ENCODE data around the gene FRMD5. TPM values are rescaled to one million over a fixed set of nuclear protein-coding genes. Genes with fewer than 3 reads are reported as not detected.

FRMD5 gene
- total RNA-seq, 2 donors from 2014 or later, result 3.6 to 7.0 TPM

DNA sequence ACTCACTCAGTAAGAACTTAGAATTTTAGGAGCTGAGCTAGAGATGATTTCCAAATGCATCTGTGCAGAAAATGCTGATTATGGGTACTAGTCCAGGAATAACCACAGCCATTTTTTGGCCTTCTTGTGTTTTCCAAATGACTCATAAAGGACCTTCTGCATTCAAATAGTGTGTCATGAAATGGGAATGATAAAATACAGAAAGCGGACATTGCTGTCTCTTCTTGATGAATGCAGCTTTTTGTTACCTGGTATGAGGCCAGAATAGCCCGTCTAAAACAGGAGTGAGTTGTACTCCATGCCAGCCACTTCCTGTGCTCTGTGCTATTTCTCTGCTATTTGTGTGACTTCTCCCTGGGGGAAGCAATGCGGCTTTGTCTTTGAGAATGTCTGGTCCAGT lies 20.5 kb upstream of the FRMD5 start:
- H3K27me3 ChIP-seq (ENCODE audit: control insufficient read depth, insufficient read depth, low read length, poor library complexity, severe bottlenecking), result no peaks in the 10 kb centered on the region
- H3K36me3 ChIP-seq (ENCODE audit: control insufficient read depth, insufficient read depth, low read length), result no peaks in the 10 kb centered on the region
- DNase-seq, result no peak
- H3K9me3 ChIP-seq (ENCODE audit: control insufficient read depth, low read length), result no peaks in the 10 kb centered on the region
- no peak overlapping the region for H3K9ac ChIP-seq (ENCODE audit: extremely low read depth, low read length, poor library complexity, severe bottlenecking)
- Mint-ChIP-seq H3K27me3 (ENCODE audit: insufficient read depth) (peaks cover 2% of the 10 kb centered on the region), H3K36me3 (ENCODE audit: low read depth) (no peaks in the 10 kb centered on the region), H3K9me3 (no peaks in the 10 kb centered on the region), H3K4me1 (peaks cover 2% of the 10 kb centered on the region), H3K4me3 (no peak overlapping the region), H3K27ac (no peak overlapping the region)
- no peak overlapping the region for H3K27ac ChIP-seq (ENCODE audit: low read depth, low read length)
- H3K4me1 ChIP-seq (ENCODE audit: control insufficient read depth, insufficient read depth, low read length), result no peaks in the 10 kb centered on the region
- TF ChIP-seq, protein P1, sequence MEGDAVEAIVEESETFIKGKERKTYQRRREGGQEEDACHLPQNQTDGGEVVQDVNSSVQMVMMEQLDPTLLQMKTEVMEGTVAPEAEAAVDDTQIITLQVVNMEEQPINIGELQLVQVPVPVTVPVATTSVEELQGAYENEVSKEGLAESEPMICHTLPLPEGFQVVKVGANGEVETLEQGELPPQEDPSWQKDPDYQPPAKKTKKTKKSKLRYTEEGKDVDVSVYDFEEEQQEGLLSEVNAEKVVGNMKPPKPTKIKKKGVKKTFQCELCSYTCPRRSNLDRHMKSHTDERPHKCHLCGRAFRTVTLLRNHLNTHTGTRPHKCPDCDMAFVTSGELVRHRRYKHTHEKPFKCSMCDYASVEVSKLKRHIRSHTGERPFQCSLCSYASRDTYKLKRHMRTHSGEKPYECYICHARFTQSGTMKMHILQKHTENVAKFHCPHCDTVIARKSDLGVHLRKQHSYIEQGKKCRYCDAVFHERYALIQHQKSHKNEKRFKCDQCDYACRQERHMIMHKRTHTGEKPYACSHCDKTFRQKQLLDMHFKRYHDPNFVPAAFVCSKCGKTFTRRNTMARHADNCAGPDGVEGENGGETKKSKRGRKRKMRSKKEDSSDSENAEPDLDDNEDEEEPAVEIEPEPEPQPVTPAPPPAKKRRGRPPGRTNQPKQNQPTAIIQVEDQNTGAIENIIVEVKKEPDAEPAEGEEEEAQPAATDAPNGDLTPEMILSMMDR (conservative IDR thresholded peaks at IDR 0.05), result no peak
- H3K4me3 ChIP-seq (ENCODE audit: low read length), result no peak overlapping the region
- WGBS, 2 experiments (ENCODE audit: insufficient coverage in 1 of 2, insufficient read length in 1 of 2), result 86 to 89% methylated on average over 1 to 3 of the region's 3 CpGs

DNA sequence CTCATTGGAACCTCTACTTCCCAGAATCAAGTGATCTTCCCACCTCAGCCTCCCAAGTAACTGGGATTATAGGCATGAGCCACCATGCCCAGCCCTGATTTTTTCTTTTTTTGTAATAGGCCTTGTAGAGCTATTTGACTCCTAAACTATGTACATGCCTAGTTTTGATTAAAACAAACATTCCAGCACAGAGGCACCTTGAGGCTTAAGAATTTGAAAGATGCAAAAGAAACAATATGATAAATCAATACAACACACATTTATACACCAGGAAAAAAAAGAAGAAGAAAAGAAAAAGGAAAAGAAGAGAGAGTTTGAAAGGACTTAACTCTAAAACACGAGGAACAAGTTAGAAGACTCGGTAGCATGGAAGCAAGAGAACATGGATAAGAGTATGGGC lies 13.9 kb upstream of the FRMD5 start:
- 92 to 100% methylated on average over 2 of the region's 2 CpGs for WGBS, 2 experiments (ENCODE audit: insufficient coverage in 1 of 2, insufficient read length in 1 of 2)
- no peak overlapping the region for H3K27ac ChIP-seq (ENCODE audit: low read depth, low read length)
- no peaks in the 10 kb centered on the region for H3K27me3 Mint-ChIP-seq (ENCODE audit: insufficient read depth)
- no peaks in the 10 kb centered on the region for H3K4me1 ChIP-seq (ENCODE audit: control insufficient read depth, insufficient read depth, low read length)
- no peaks in the 10 kb centered on the region for H3K9me3 Mint-ChIP-seq
- H3K9me3 ChIP-seq (ENCODE audit: control insufficient read depth, low read length), result no peaks in the 10 kb centered on the region
- no peak for DNase-seq
- H3K36me3 Mint-ChIP-seq (ENCODE audit: low read depth), result no peaks in the 10 kb centered on the region
- H3K4me3 ChIP-seq (ENCODE audit: low read length), result no peak overlapping the region
- H3K4me1 Mint-ChIP-seq, result no peaks in the 10 kb centered on the region
- TF ChIP-seq, protein P1 (conservative IDR thresholded peaks at IDR 0.05), result no peak
- no peak overlapping the region for H3K4me3 Mint-ChIP-seq
- no peaks in the 10 kb centered on the region for H3K36me3 ChIP-seq (ENCODE audit: control insufficient read depth, insufficient read depth, low read length)
- no peak overlapping the region for H3K27ac Mint-ChIP-seq
- H3K27me3 ChIP-seq (ENCODE audit: control insufficient read depth, insufficient read depth, low read length, poor library complexity, severe bottlenecking), result no peaks in the 10 kb centered on the region
- no peak overlapping the region for H3K9ac ChIP-seq (ENCODE audit: extremely low read depth, low read length, poor library complexity, severe bottlenecking)

DNA sequence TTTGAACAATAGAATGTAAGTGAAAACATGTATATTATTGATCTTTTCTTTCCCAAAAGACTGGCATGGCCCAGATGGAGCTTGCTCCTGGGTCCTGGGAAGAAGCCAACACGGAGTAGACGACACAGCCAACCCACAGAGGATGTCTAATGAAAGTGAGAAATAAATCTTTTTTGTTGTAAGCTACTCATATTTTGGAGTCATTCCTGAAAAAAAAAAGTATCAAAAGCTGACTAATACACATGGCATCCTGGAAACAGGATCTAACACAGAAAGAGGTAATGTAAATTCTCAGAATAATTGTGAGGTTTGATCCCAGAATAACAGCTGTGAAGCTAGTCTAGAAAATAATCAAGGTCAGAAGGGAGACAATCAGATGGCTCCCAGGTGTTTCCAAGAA lies 12.6 kb upstream of the FRMD5 start:
- Mint-ChIP-seq H3K4me1 (no peaks in the 10 kb centered on the region), H3K36me3 (ENCODE audit: low read depth) (no peaks in the 10 kb centered on the region), H3K9me3 (no peaks in the 10 kb centered on the region), H3K27ac (no peak overlapping the region), H3K27me3 (ENCODE audit: insufficient read depth) (no peaks in the 10 kb centered on the region), H3K4me3 (no peak overlapping the region)
- no peak for DNase-seq
- WGBS, 2 experiments (ENCODE audit: insufficient coverage in 1 of 2, insufficient read length in 1 of 2), result 97 to 100% methylated on average over 1 to 2 of the region's 2 CpGs
- H3K27me3 ChIP-seq (ENCODE audit: control insufficient read depth, insufficient read depth, low read length, poor library complexity, severe bottlenecking), result no peaks in the 10 kb centered on the region
- TF ChIP-seq, protein P1 (conservative IDR thresholded peaks at IDR 0.05), result no peak
- H3K9me3 ChIP-seq (ENCODE audit: control insufficient read depth, low read length), result no peaks in the 10 kb centered on the region
- no peaks in the 10 kb centered on the region for H3K4me1 ChIP-seq (ENCODE audit: control insufficient read depth, insufficient read depth, low read length)
- H3K9ac ChIP-seq (ENCODE audit: extremely low read depth, low read length, poor library complexity, severe bottlenecking), result no peak overlapping the region
- no peak overlapping the region for H3K4me3 ChIP-seq (ENCODE audit: low read length)
- H3K36me3 ChIP-seq (ENCODE audit: control insufficient read depth, insufficient read depth, low read length), result no peaks in the 10 kb centered on the region
- H3K27ac ChIP-seq (ENCODE audit: low read depth, low read length), result no peak overlapping the region

Measured in endodermal cell (in vitro differentiated cells).